Osteoblast (primary cell): ENCODE data around the gene ACAD8. TPM values are rescaled to one million over a fixed set of nuclear protein-coding genes. Genes with fewer than 3 reads are reported as not detected.

Experiments
- DNase-seq: peaks from one replicate; pipeline ENCODE4 v3.0.0; 2011; ENCODE audit warnings: low spot score, mixed read lengths; ENCODE audit not compliant: insufficient read length; ENCODE audit errors: missing footprints
- H2AFZ ChIP-seq: 2 replicates; pipeline ENCODE4 v1.6.0; 2011; ENCODE audit warnings: mild to moderate bottlenecking, low read length
- H3K27ac ChIP-seq: 2 replicates; pipeline ENCODE4 v1.5.1; 2011; ENCODE audit warnings: mild to moderate bottlenecking, low read depth, low read length, moderate library complexity
- H3K27me3 ChIP-seq: 2 replicates; pipeline ENCODE4 v1.6.0; 2012; ENCODE audit warnings: mild to moderate bottlenecking, control low read depth, inconsistent platforms, low read length, moderate library complexity; ENCODE audit not compliant: insufficient read depth
- H3K36me3 ChIP-seq: 2 replicates; pipeline ENCODE4 v1.5.1; 2011; ENCODE audit warnings: mild to moderate bottlenecking, low read length, control low read depth, moderate library complexity; ENCODE audit not compliant: insufficient read depth
- H3K4me1 ChIP-seq: 2 replicates; pipeline ENCODE4 v1.5.1; 2011; ENCODE audit warnings: mild to moderate bottlenecking, low read length, control low read depth, moderate library complexity; ENCODE audit not compliant: insufficient read depth
- H3K4me2 ChIP-seq: 2 replicates; pipeline ENCODE4 v1.6.0; 2011; ENCODE audit warnings: mild to moderate bottlenecking, low read length; ENCODE audit not compliant: insufficient read depth
- H3K4me3 ChIP-seq: fragments of 200-600 bp; sonication (generic); 3 replicates; pipeline ENCODE4 v1.5.1; 2012; ENCODE audit warnings: mild to moderate bottlenecking, low read length, inconsistent platforms; ENCODE audit not compliant: insufficient read depth
- H3K79me2 ChIP-seq: 2 replicates; pipeline ENCODE4 v1.6.0; 2012; ENCODE audit warnings: mild to moderate bottlenecking, low read length, control low read depth, inconsistent platforms; ENCODE audit not compliant: insufficient read depth
- H3K9me3 ChIP-seq: 2 replicates; pipeline ENCODE4 v1.5.1; 2011; ENCODE audit warnings: low read depth, low read length, control low read depth
- H4K20me1 ChIP-seq: 2 replicates; pipeline ENCODE4 v1.6.0; 2012; ENCODE audit warnings: mild to moderate bottlenecking, low read length, control low read depth; ENCODE audit not compliant: insufficient read depth
- total RNA-seq: library from RNA; depleted of rRNA; stranded (reverse); fragments of >200 nt; gene quantifications from 2 replicates; pipeline ENCODE4 v1.2.3, GENCODE V29; 2012
- TF ChIP-seq, protein P1 (sequence below): IDR thresholded peaks from 2 replicates; pipeline ENCODE4 v1.5.1; 2011; ENCODE audit warnings: mild to moderate bottlenecking, low read depth, low read length, moderate library complexity; ENCODE audit errors: extremely low read depth

ACAD8 gene
- total RNA-seq, 1 donor: 17.7 TPM

DNA sequence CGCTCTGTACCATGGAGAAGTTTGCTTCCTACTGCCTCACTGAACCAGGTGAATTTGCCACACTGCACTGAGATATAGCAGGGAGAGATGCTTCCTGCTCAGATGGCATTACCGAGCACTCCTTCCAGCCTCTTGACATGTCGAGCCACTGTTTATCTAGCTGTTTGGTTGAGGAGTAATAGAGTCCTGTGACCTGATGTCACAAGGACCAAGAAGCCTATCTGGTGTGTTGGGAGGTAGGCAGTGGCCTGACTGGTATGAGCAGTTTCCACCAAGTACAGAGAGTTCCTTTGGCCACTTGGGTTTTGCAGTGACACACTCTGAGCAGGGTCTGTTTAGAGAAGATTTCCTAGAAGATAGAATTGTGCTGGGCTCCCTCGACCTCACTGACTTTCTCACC is 5.2 kb downstream of the ACAD8 start:
- Histone ChIP-seq H3K79me2 (peaks cover 24% of the 10 kb centered on the region), H3K27me3 (no peaks in the 10 kb centered on the region), H3K36me3 (peaks cover 41% of the 10 kb centered on the region), H3K9me3 (no peaks in the 10 kb centered on the region), H4K20me1 (no peaks in the 10 kb centered on the region), H3K4me2 (no peak overlapping the region), H3K4me1 (peaks cover 7% of the 10 kb centered on the region), H3K4me3 (no peak overlapping the region), H2AFZ (no peak overlapping the region), H3K27ac (no peak overlapping the region)
- TF ChIP-seq, protein P1, sequence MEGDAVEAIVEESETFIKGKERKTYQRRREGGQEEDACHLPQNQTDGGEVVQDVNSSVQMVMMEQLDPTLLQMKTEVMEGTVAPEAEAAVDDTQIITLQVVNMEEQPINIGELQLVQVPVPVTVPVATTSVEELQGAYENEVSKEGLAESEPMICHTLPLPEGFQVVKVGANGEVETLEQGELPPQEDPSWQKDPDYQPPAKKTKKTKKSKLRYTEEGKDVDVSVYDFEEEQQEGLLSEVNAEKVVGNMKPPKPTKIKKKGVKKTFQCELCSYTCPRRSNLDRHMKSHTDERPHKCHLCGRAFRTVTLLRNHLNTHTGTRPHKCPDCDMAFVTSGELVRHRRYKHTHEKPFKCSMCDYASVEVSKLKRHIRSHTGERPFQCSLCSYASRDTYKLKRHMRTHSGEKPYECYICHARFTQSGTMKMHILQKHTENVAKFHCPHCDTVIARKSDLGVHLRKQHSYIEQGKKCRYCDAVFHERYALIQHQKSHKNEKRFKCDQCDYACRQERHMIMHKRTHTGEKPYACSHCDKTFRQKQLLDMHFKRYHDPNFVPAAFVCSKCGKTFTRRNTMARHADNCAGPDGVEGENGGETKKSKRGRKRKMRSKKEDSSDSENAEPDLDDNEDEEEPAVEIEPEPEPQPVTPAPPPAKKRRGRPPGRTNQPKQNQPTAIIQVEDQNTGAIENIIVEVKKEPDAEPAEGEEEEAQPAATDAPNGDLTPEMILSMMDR: no peak
- DNase-seq: peak; percentile 30

DNA sequence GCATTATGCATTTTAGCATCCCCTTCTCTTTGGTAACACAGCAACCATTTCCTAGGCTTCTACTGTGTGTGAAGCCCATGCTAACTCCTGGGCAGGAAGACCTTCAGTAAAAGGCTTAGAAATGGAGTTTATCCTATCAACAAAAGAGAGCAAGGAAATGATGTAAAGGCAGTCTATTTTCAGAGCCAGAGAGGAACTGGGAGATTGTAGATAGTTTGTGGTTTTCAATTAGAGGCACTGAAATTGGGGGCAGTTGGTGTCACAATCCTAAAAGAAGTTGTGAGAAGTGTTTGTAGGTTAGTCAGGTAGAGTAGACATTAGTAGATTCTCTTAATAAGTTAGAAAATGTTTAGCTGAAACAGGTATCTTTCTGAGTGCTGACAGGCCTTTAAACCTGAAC is 7.1 kb downstream of the ACAD8 start:
- no peaks in the 10 kb centered on the region for H4K20me1 ChIP-seq
- no peaks in the 10 kb centered on the region for H3K4me1 ChIP-seq
- no peaks in the 10 kb centered on the region for H3K27me3 ChIP-seq
- H3K36me3 ChIP-seq: peaks cover 41% of the 10 kb centered on the region
- H3K4me3 ChIP-seq: no peak overlapping the region
- peaks cover 6% of the 10 kb centered on the region for H3K79me2 ChIP-seq
- TF ChIP-seq, protein P1: no peak
- no peaks in the 10 kb centered on the region for H3K9me3 ChIP-seq
- H3K27ac ChIP-seq: no peak overlapping the region
- DNase-seq: peak; percentile 57
- H2AFZ ChIP-seq: no peak overlapping the region
- no peak overlapping the region for H3K4me2 ChIP-seq

DNA sequence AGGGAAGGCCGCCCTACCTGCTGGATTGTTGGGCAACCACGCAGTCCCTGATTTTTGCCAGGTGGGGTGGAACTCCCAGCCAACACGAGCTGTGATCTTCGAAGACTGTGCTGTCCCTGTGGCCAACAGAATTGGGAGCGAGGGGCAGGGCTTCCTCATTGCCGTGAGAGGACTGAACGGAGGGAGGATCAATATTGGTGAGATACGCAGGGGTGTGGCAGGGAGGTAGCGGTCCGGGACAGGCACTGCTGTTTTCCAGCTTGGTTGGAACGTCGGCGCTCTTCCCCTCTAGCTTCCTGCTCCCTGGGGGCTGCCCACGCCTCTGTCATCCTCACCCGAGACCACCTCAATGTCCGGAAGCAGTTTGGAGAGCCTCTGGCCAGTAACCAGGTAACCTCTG is 7.6 kb downstream of the ACAD8 start:
- Histone ChIP-seq H3K4me3 (no peak overlapping the region), H3K27me3 (no peaks in the 10 kb centered on the region), H4K20me1 (no peaks in the 10 kb centered on the region), H3K4me2 (no peak overlapping the region), H3K9me3 (no peaks in the 10 kb centered on the region), H3K27ac (no peak overlapping the region), H3K36me3 (peaks cover 41% of the 10 kb centered on the region), H3K79me2 (peaks cover 4% of the 10 kb centered on the region), H2AFZ (no peak overlapping the region), H3K4me1 (no peaks in the 10 kb centered on the region)
- TF ChIP-seq, protein P1: no peak
- DNase-seq: no peak

DNA sequence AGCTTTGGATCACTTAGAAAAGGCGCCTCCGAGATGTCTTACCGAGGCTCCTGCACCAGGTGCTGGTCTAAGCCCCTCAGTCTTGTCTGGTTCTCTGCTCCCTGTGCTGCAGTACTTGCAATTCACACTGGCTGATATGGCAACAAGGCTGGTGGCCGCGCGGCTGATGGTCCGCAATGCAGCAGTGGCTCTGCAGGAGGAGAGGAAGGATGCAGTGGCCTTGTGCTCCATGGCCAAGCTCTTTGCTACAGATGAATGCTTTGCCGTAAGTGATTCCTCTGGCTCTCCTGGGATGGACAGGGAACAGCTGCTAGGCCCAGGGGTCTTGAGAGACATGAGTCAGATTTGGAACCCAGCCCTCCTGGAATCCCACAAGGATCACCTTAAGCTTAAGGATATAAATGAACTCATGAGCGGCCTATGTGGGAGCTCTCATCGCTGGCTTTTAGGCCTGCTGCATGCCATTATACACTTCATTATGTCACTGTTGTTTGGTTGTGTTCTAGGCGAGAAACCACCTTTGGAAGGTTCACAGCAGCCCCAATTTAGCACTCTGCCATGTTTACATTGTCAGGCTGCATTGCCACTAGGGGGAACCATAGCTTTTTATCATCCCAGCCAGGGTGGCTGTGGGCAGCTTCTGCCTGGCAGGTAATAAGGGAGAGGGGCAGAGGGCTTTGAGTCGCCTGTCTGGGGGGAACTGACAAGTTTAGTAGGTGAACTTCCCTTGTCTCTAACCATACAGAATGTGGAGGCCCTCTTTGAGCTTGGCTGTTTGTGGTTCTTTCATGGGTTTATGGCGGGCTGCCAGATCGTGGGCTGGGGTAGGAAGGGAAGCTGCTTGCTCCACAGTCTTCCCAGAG is 8.5 kb downstream of the ACAD8 start:
- TF ChIP-seq, protein P1: peak; percentile 62
- Histone ChIP-seq H3K4me3 (no peak overlapping the region), H3K79me2 (no peaks in the 10 kb centered on the region), H3K27ac (no peak overlapping the region), H3K4me1 (peaks cover 7% of the 10 kb centered on the region), H3K27me3 (no peaks in the 10 kb centered on the region), H3K36me3 (peaks cover 38% of the 10 kb centered on the region), H2AFZ (no peak overlapping the region), H3K4me2 (no peak overlapping the region), H3K9me3 (no peaks in the 10 kb centered on the region), H4K20me1 (no peaks in the 10 kb centered on the region)
- DNase-seq: peak; percentile 89
